ENCODE measurements around the gene KCNQ1OT1.

The KCNQ1OT1 gene

DNA sequence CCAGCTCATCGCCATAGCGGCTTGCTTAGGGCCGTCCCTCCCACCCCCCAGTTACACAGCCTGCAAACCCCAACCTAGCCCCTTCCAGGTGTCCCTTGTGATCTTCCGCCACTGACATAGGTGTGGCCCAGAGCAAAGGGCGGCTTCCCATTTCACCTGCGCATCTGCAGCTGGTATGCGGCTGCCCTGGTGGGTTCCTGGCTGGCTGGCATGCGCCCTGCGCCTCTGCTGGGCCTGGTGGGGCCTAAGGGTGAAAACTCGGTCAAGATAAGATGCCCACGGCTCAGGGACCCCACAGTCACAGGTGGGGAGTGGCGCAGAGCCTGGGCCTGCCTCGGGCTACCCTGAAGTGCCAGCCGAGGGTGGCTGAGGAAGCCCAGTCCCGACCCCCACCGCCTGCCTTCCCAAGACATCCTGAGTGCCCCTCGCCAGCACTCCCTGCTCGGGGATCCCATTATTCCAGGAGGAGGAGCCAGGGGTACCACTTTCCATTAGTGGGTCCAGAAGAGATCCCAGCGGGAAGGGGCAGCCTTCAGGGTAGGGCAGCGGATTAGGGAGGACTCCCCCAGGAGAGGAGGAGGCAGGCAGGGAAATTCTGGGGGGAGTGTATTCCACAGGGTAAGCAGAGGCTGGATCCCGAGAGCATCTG, 36.9 kb upstream of the KCNQ1OT1 start:
- no peak for DNase-seq

- DNase-seq: no peak
Observed at GRCh38 chr11:2735053-2735589, 35.3 kb upstream of the KCNQ1OT1 start.

GRCh38 chr11:2734181-2735052, 34.6 kb upstream of the KCNQ1OT1 start:
- DNase-seq: no peak

DNA sequence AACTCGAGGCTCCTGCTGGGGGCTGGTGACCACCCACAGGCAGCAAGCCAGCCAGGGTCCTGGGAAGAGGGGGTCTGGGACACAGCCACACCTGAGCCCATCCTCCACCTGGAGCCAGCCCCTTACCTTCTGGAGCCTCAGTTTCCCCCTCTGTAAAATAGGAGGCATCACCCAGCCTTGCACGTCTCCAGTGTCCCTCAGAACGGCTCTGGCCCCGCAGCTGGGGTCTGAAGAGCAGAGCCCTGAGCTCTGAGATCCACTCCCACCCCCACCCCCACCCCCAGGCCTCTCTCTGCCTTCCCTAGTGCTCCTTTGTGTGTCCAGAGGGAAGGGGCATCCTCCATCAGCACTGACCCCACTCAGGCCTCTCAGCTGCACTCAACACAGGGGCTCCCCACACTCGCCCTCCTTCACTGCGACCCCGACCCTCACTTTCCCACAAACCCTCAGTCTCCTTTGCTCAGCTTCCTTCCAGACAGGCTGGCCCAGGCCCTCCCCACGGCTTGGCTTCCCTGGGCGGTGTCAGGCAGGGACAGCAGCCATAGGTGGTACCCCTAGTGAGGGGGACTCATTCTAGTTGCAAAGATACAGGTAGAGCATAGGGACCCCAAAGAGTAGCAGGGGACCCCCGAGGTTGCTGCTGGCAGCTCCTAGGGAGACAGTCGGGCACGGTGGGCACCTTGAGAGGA, 33.3 kb upstream of the KCNQ1OT1 start:
- DNase-seq: no peak

GRCh38 chr11:2732261-2732939, 32.6 kb upstream of the KCNQ1OT1 start:
- DNase-seq: no peak

DNA sequence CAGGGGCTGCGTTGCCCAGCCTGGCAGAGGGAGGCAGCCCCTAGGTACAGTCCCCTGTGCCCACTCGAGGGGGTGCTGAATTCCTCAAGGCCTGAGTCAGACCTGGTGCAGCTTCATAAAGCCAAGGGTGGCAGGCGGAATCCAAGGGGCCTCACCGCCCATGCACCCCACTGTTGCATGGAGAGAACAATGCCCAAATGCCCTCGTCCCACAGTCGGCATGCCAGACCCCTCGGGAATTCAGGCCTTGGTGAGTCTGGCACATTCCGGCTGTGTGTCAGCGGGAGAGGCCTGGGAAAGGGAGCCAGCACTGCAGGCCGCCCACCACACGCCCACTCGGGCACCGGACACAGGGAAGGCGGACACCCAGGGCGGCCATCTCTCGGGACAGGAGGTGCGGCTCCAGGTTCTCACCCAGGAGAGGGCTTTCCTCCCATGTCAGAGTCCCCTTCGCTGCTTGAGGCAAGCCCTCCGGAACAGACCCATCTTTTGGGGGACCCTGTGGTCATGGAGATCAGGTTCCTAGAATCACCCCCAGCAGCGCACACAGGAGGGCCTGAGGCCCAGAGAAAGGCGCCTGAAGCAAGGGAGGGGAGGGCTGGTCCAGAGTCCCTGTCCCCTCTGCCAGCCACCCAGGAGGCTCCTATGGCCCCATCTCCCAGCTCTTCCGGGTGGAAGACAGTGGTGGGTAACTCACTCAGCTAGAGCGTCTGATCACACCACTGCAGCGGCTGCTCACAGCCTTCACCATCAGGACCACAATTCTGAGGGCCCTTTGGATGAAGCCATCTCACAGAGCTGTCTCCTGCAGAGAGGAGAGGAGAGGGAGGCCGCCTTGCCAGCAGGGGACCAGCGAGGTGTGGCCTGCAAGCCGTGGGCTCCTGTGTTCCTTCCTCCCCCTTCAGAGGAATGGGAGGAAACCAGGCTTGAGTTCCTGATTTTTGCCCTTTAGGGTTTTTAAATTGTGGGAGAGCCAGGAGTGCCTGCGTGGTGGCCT, 31.6 kb upstream of the KCNQ1OT1 start:
- DNase-seq: no peak

- DNase-seq: no peak
Observed at GRCh38 chr11:2730272-2731129, 30.7 kb upstream of the KCNQ1OT1 start.

GRCh38 chr11:2729841-2730240, 30.0 kb upstream of the KCNQ1OT1 start:
- no peak for DNase-seq

DNA sequence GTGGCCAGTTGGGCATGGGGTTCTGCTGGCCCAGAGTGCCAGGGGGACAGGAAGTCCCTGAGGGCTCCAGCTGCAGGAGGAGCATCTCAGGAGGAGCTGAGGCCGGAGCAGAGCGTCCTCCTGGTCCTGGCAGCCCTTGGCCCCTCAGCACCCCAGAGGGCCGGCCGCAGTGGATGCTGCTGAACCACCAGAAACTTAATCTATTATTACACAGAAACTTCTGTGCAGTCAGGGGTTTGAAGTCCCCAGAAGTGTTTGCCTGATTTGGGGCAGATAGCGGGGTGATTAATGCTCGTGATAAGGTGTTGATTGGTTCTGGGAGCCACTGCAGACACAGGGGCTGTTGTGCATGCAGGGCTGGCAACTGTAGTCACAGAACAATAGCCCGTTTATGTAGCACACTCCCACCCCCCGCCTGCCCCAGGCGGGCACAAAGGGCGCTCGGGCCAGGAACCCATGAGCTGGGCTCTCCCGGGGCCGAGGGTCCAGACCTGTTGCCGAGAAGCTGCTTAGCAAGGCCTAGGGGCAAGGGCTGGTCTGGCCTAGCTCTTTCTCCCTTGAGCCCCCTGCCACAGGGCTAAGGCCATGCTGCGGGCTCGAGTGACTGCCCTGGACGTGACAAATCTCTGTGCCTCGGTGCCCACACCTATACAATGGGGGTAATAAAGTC, 29.0 kb upstream of the KCNQ1OT1 start:
- no peak for DNase-seq

GRCh38 chr11:2728128-2728662, 28.4 kb upstream of the KCNQ1OT1 start:
- DNase-seq: no peak

GRCh38 chr11:2726964-2727363, 27.2 kb upstream of the KCNQ1OT1 start:
- no peak for DNase-seq

GRCh38 chr11:2725368-2726300, 25.8 kb upstream of the KCNQ1OT1 start:
- DNase-seq: no peak

DNA sequence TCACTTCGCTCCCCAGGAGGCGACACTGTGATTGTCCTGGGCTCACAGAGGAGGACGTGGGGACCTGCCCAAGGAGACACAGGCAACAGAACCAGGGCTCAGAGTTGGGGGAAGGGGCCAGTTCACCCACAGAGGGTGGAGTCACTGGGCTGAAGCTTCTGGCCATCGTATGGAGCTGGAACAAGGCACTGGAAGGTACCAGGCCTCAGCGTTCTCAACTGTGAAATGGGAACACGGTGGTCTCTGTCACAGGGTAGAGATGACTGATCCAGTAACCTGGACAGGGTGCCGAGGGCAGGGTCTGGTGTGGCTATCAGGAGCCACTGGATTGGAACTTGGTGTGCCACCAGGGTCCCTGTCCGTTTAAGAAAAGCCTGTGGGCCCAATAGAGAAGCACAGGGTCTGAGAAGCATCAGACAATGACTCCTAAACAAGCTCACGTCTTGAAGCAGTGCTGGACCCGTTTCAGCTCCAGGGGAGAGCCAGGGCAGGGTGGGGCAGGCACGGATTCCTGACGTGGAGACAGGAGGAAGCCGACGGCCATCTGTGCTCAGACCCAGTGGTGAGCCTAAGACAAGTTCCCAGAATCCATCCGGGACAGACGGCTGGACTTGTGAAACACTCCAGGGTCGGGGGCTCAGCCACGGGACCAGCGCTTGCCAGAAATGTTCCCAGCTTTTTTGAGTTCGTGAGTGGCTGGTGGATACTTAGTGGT, 25.0 kb upstream of the KCNQ1OT1 start:
- DNase-seq: no peak

- DNase-seq: no peak
Observed at GRCh38 chr11:2724104-2724503, 24.3 kb upstream of the KCNQ1OT1 start.

GRCh38 chr11:2722955-2723354, 23.2 kb upstream of the KCNQ1OT1 start:
- no peak for DNase-seq

DNA sequence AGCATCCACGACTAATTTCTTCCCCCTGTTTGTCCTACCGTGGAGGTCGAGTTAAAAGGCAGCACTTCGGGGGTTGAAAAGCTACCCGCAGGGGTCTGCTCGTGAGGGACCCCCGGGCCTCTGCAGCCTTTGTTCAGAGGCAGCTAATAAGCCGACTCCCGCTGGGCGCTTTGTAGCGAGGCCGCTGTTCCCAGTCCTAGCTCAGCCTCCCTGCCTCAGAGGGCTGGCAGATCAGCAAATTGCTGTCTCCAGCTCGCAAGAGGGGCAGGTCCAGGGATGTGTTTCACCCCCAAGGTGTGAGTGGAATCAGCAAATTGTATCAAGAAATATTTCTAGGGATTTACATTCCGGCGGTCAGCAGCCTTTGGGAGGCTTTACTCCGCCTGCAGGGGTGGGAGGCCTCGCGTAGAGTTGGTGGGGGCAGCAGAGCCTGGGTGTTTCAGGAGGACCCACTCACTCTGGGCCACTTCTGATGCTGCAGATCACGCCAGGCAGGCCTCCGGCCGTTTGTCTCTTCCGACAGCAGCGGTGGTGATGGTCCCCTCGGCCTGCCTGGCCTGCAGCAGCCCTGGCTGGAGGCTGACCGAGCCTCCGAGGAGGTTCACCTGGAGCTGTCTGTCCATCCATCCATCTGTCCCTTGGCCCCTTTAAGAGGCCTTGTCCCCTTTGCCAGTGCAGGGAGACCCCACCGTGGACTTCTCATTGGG, 21.6 kb upstream of the KCNQ1OT1 start:
- no peak for DNase-seq

All from activated CD8-positive, alpha-beta memory T cell treated with anti-CD3 and anti-CD28 coated beads, Interleukin-2, amount 50 U/mL, for 4 hours (primary cell).